Stimulated activated CD8-positive, alpha-beta memory T cell treated with anti-CD3 and anti-CD28 coated beads, Interleukin-7, amount 100 ng/mL, for 1 hour (primary cell): ENCODE measurements around the gene DLD.
"Not testable (repeated sequence)": the region's sequence is repeated elsewhere in the genome, so short reads cannot be mapped to it uniquely, and the experiment has no call there.

Experiments
- DNase-seq, 2 donors: peaks; one replicate each; pipeline ENCODE4 v3.0.0-alpha.2; 2020; ENCODE audit warnings: low read depth in 2 of 2

The DLD gene

DNA sequence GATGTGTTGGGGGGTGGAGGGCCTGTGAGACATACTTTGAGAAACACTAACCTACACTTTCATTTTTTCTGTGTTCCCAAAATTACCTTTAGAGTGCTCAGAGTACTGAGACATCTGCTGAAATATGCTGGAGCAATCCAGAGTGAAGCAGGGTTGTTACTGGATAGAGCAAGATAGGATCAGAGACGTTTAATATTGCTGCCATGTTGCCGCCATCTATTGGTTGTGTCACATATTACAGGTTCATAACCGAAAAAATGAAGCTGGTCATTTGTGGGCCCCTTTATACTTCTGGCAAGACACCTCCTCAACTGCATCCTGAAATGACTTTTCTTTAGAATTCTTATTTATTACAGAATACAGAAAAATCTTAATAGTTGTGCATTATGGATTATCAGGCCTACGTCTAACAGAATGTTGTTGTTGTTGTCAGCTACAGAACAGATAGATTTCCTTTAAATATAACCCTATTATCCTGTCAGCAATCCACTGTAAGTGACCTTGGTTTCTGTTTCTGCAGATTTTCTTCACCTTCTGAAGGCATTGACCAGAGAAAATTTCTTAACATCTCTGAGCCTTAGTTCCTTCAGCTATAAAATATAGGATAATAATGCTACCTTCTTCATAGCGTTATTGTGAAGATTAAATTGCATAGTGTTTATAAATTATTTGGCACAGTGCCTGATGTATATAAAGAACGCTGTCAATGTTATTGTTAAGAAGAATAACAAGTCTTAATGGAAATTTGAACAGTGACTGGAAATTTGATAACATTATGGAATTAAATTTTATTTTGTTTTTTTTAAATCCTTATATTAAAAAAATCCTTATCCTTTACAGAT, 16.2 kb upstream of the DLD start:
- DNase-seq, result no peak

DNA sequence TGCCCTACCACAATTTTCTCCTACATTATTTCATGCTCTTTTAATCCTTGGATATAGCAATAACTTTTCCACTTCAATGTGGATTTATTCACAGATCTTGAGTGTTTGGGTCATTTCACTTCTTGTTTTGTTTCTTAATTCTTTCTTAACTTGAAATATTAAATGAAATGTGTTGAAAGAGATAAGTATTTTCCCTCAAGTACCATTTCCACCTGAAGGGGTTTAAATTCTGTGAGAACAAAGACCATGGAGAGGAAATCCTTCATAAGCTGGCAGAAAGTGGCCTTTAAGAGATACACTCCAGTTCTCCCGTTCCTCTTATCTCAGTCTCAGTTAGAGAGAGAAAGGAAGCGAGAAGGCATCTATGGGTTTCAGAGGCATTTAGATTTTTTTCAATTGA, 14.1 kb upstream of the DLD start:
- DNase-seq, result no peak

DNA sequence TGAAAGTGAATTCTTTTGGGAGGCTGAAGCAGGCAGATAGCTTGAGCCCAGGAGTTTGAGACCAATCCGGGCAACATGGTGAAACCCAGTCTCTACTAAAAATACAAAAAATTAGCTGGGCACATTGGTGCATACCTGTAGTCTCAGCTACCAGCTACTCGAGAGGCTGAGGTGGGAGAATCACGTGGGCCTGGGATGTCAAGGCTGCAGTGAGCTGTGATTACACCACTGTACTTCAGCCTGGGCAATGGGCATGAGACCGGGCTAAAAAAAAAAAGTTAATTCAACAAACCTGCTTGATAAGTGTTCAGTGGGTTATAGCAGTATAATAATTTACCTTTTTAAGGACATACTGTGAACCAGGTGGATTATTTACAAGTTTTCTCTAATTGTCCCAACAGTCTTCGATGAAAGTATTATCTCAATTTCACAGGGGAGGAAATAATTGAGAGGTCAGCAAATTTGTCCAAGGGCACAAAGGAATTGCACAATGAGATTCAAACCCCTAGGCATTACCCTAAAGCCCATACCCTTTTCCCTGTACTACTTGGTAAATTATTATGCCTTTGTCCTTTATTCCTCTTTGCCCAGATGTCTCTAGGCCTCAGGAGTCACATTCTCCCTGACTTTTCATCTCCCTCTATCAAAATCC, 13.1 kb upstream of the DLD start:
- DNase-seq, result no peak

DNA sequence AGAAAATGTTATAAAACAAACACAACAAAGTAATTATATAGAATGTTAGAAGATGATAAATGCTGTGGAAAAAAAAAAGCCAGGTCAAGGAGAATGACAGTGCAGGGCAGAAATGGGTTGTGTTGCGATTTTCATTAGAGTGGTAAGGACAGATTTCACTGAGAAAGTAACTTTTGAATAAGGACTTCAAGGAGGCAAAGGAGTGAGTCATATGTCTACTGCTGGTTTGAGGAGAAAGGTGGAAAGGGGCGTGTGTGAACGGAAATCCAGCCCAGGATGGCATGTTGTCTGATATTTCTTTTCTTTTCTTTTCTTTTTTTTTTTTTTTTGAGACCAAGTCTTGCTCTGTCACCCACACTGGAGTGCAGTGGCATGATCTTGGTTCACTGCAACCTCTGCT, 12.3 kb upstream of the DLD start:
- DNase-seq, result no peak

DNA sequence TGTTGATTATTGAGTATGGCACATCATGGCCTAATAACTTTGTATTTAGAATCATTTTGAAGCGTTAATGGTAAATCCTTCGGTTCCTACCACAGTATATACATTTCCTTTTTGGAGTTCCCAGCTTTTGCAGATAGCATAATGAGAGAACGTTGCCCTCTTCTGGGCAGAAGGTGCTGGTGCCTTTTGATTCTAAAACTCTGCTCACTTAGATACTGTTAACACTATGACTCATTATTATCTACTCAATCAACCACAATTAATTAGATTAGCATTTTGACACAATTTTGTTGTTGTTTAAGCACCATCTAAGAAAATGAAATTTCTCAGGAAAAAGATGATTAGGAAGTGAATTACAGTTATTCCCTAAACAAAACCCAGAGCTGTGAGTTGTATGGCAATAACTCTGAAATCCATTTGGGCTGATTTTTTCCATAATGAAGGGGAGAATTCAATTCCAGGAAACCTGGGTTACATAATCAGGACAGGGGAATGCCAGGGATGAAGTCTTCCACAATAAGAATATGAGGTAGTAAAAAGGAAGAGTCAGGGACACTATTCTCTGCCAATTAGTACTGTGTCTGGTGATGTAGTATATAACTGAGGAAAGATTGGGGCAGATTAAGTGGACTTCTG, 11.5 kb upstream of the DLD start:
- DNase-seq, result no peak

DNA sequence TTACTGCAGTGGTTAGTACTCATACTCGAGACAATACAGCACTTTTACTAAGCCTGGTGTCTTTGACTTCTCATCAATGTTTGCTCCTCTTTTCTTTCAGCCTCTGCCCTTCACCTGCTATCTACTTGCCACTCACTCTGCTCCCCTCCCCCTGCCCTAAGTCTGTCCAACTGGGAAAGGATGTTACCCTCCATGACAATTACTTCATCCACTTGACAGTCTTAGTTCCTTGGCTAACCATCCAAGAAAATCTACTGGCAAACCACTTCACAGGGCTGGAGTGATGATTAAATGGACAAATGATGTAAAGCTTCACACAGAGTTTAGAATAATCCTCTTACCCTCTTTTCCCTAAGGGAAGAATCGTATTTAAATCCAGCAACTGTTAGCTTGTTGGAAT, 8.2 kb upstream of the DLD start:
- DNase-seq, result no peak

DNA sequence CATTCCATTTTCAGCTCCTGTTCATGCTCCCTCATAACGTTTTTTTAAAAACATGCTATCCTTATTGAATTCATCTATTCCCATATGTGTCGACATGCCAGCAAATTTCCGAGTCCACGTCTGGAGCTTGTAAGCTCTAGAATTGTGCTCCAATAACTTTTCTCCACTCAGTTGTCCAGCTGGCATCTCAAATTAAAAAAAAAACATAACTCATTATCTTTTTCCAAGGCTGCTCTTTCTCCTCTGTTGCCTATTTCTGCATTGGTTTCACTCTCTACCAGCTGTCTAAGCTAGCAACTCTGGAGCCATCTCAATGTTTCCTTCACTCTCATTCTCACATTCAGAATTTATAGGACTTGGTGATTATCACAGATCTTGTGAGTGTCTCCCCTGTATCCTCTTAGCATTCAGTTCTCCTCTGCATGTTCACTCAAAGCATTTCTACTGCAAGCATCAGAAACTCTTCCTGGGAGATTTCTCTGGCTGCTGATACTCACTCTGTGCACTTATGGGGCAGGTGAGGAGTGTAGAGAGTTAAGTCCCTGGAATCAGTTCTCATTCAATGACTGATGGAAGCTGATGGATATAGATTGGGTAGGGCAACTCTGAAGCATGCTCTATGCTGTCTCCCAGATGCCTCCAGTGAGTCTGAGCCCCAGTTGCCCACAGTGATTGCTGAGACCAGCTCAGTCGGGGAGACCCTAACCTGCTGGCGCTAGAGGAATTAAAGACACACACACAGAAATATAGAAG, 6.7 kb upstream of the DLD start:
- no peak for DNase-seq

DNA sequence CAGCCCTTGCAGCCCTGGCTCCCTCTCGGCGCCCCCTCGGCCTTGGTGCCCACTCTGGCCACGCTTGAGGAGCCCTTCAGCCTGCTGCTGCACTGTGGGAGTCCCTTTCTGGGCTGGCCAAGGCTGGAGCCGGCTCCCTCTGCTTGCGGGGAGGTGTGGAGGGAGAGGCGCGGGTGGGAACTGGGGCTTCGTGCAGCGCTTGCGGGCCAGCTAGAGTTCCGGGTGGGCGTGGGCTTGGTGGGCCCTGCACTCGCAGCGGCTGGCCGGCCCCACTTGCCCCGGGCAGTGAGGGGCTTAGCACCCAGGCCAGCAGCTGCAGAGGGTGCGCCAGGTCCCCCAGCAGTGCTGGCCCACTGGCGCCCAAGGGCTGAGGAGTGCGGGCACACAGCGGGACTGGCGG, 3.2 kb upstream of the DLD start:
- not testable (repeated sequence) for DNase-seq

- no peak for DNase-seq
Observed at GRCh38 chr7:107889992-107890391, 991 bp upstream of the DLD start.

- DNase-seq, result no peak
Observed at GRCh38 chr7:107890493-107890961, 456 bp upstream of the DLD start.

DNA sequence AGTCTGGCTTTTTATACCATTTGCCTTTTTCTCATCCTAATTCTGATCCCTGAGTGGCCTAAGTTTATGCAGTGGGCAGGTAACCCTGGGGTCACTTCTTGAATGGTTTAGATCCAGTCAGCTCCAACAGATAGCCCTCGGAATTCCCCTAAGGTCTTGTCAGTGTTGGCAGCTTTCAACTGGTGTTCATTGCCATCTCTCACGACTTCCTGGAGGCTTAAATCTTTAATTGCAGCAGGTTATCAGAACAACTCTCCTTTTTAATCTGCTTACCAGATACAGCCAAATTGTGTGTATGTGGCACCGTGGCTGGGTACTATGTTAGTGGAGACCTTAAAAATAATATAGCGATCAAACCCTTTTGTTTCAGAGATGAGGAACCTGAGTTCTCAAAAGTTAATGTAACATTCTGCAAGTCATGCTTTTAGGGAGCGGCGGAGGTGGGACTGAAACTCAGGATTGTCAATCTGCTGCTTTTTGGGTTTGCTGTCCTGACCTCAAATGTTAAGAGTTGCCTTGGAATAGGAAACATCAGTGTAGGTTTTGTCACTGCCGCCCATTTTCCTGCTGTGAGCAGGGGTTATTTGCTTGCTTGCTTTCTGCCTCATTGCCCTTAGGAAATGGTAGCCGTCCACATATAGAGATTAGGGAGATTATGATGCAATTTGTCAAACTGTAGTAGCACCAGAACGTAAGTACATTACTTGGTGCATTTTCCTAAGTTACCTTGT, 818 bp downstream of the DLD start:
- no peak for DNase-seq

- DNase-seq, result not testable (repeated sequence)
Observed at GRCh38 chr7:107892367-107892741, 1.4 kb downstream of the DLD start.

DNA sequence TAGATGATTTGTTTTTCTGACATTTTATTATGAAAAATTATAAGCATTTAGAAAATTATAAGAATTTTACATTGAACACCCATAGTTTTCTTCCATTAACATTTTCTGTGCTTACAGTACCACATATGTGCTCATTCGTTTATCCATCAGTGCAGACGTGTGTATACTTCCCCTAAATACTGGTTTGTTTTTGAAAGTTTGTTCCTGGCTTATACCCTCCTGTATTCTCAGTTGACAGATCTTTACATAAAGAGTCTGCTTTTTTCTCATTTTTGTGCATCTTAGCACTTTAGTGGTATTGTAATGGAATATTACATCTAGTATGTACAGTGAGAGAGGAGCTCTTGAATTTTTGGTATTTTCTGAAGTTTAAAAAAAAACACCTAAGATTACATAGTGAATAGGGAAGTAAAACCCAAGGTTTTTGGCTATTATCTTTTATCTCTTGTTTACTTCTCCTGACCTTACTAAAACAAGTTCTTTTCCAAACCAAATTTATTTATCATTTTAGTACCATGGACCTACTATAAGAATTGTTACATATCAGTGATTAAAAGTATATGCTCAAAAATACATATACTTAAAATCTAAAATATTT, 8.1 kb downstream of the DLD start:
- no peak for DNase-seq

DNA sequence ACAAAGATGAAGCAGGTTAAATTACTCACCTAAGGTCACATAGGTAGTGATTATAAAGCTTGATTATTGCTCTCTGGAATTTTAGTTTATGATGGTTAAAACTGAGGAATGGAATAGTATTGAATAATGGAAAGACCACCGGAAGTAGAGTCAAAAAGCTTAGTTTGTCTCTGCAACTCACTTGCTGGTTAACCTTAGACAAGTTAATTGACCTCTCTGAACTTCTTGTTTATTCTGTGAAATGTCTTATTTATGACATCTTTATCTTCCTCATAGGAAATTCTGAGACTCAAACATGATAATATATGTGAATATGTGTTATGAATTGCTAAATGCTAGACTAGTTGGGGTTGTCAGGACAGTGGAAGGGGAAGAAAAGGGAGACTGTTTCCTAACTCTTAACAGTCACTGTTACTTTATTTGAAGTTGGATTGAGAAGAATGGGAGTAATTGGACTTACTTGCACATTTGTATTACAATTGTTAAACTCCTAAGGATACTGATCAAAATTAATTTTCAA, 9.6 kb downstream of the DLD start:
- no peak for DNase-seq

- DNase-seq, result no peak
Observed at GRCh38 chr7:107902381-107902780, 11.4 kb downstream of the DLD start.

GRCh38 chr7:107907790-107908189, 16.8 kb downstream of the DLD start:
- DNase-seq, result no peak

DNA sequence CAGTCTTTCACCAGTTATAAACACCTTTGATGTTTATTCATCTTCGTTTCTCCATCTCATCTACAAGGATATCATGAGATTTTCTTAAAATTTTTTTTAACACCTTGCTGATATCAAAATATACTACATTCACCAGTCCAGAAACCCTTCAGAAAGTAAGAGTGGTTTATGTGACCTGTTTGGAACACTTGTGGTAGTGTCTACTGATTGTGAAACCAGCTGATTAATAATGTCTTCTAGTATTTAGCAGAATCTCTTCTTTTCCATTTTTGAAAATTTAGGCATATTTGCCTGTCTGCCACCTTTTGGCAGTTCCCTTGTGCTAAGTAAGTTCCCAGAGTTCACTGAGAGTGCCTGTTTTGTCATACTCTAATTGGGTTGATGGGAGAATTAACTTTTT, 18.5 kb downstream of the DLD start:
- DNase-seq, result no peak

DNA sequence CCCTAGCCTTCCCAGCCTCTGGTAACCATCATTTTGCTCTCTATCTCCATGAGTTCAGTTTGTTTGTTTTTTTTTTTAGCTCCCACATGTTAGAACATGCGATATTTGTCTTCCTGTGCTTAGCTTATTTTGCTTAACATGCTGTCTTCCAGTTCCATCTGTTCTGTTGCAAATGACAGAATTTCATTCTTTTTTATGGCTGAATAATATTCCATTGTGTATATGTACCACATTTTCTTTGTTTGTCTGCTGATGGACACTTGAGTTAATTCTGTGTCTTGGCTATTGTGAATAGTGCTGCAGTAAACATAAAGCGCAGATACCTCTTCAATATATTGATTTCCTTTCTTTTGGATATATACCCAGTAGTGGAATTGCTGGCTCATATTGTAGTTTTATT, 21.0 kb downstream of the DLD start:
- no peak for DNase-seq

DNA sequence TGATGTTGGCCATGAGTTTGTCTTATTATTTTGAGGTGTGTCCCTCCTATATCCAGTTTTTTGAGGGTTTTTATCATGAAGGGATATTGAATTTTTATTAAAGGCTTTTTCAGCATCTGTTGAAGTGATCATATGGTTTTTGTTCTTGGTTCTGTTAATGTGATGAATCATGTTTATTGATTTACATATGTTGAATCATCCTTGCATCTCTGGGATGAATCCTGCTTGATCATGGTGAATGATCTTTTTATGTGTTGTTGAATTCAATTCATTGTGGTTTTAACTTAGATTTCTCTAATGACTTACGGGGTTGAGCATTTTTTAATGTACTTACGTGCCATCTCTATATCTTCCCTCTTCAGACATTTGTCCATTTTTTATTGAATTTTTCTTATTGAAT, 22.9 kb downstream of the DLD start:
- DNase-seq, result no peak

- DNase-seq, result no peak
Observed at GRCh38 chr7:107914831-107915230, 23.8 kb downstream of the DLD start.

GRCh38 chr7:107915541-107915940, 24.6 kb downstream of the DLD start:
- no peak for DNase-seq
